Measurements from ENCODE around the gene TEX264. TPM values are rescaled to one million over a fixed set of nuclear protein-coding genes. Genes with fewer than 3 reads are reported as not detected.

TEX264 gene
- polyA plus RNA-seq, 1 donor from 2014 or later: 35.4 TPM

DNA sequence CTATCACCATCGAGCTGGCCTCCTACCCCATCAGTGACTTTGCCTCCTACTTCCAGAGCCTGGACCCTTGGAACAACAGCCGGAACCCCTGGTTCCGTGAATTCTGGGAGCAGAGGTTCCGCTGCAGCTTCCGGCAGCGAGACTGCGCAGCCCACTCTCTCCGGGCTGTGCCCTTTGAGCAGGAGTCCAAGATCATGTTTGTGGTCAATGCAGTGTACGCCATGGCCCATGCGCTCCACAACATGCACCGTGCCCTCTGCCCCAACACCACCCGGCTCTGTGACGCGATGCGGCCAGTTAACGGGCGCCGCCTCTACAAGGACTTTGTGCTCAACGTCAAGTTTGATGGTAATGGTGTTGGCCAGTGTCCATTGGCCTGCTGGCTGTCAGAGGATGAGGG lies 41.9 kb downstream of the TEX264 start:
- no peak for TF ChIP-seq REST (IDR thresholded peaks at IDR 0.05; ENCODE audit: borderline replicate concordance)
- TF ChIP-seq TAF1 (IDR thresholded peaks at IDR 0.05; ENCODE audit: low read depth): no peak
- no peak for TF ChIP-seq MXI1 (conservative IDR thresholded peaks at IDR 0.05; ENCODE audit: poor library complexity, severe bottlenecking)
- TF ChIP-seq CTCF (IDR thresholded peaks at IDR 0.05; ENCODE audit: poor library complexity, severe bottlenecking): no peak
- no peak for TF ChIP-seq POLR2AphosphoS5 (IDR thresholded peaks at IDR 0.05)
- TF ChIP-seq RAD21 (conservative IDR thresholded peaks at IDR 0.05): no peak
- no peak for TF ChIP-seq EZH2 (IDR thresholded peaks at IDR 0.05; ENCODE audit: borderline replicate concordance, insufficient read depth, low read length, poor library complexity, severe bottlenecking)
- no peak for TF ChIP-seq SMC3 (conservative IDR thresholded peaks at IDR 0.05; ENCODE audit: poor library complexity)
- TF ChIP-seq EP300 (conservative IDR thresholded peaks at IDR 0.05; ENCODE audit: poor library complexity, severe bottlenecking): no peak
- Histone ChIP-seq H2AFZ (ENCODE audit: low read depth, low read length) (no peak overlapping the region), H3K36me3 (ENCODE audit: insufficient read depth, low read length) (no peaks in the 10 kb centered on the region), H3K9ac (ENCODE audit: low read length) (no peak overlapping the region), H3K27me3 (ENCODE audit: insufficient read depth, low read depth, low read length) (peaks cover 5% of the 10 kb centered on the region), H4K20me1 (ENCODE audit: insufficient read depth) (no peaks in the 10 kb centered on the region), H3K4me2 (ENCODE audit: low read length) (no peak overlapping the region), H3K79me2 (replicated peaks; ENCODE audit: insufficient read depth, low read length) (no peaks in the 10 kb centered on the region), H3K9me2 (ENCODE audit: insufficient read depth, low read length) (no peaks in the 10 kb centered on the region), H3K27ac (ENCODE audit: low read length) (no peak overlapping the region), H3K9me3 (ENCODE audit: low read length) (no peaks in the 10 kb centered on the region), H3F3A (ENCODE audit: insufficient read depth, low read length, poor library complexity, severe bottlenecking) (no peaks in the 10 kb centered on the region), H3K4me3 (ENCODE audit: low read length) (no peak overlapping the region)

GRCh38 chr3:51715231-51715976 lies 44.4 kb downstream of the TEX264 start:
- H3K4me3 ChIP-seq (ENCODE audit: low read length): no peak overlapping the region
- H3K27ac ChIP-seq (ENCODE audit: low read length): no peak overlapping the region
- H3K36me3 ChIP-seq (ENCODE audit: insufficient read depth, low read length): no peaks in the 10 kb centered on the region
- no peaks in the 10 kb centered on the region for H3K9me3 ChIP-seq (ENCODE audit: low read length)
- no peak overlapping the region for H3K4me2 ChIP-seq (ENCODE audit: low read length)
- no peaks in the 10 kb centered on the region for H3K27me3 ChIP-seq (ENCODE audit: insufficient read depth, low read depth, low read length)
- TF ChIP-seq MXI1 (conservative IDR thresholded peaks at IDR 0.05; ENCODE audit: poor library complexity, severe bottlenecking) (no peak), SMC3 (conservative IDR thresholded peaks at IDR 0.05; ENCODE audit: poor library complexity) (no peak), TAF1 (IDR thresholded peaks at IDR 0.05; ENCODE audit: low read depth) (no peak), REST (IDR thresholded peaks at IDR 0.05; ENCODE audit: borderline replicate concordance) (no peak), RAD21 (conservative IDR thresholded peaks at IDR 0.05) (no peak), EZH2 (IDR thresholded peaks at IDR 0.05; ENCODE audit: borderline replicate concordance, insufficient read depth, low read length, poor library complexity, severe bottlenecking) (no peak), CTCF (IDR thresholded peaks at IDR 0.05; ENCODE audit: poor library complexity, severe bottlenecking) (no peak), EP300 (conservative IDR thresholded peaks at IDR 0.05; ENCODE audit: poor library complexity, severe bottlenecking) (no peak), POLR2AphosphoS5 (IDR thresholded peaks at IDR 0.05) (no peak)
- H3K79me2 ChIP-seq (replicated peaks; ENCODE audit: insufficient read depth, low read length): no peaks in the 10 kb centered on the region
- H3K9ac ChIP-seq (ENCODE audit: low read length): no peak overlapping the region
- no peak overlapping the region for H2AFZ ChIP-seq (ENCODE audit: low read depth, low read length)
- no peaks in the 10 kb centered on the region for H3K9me2 ChIP-seq (ENCODE audit: insufficient read depth, low read length)
- H3F3A ChIP-seq (ENCODE audit: insufficient read depth, low read length, poor library complexity, severe bottlenecking): no peaks in the 10 kb centered on the region
- H4K20me1 ChIP-seq (ENCODE audit: insufficient read depth): no peaks in the 10 kb centered on the region
